Stomach (tissue), 4 donors: ENCODE results near the gene KDM4B.

Source experiments
- CTCF ChIP-seq, 7 experiments: fragments of 450-650 bp in 4 of 7; fragments of 200-600 bp in 3 of 7; sonication (generic) in 3 of 7; IDR thresholded peaks; one replicate each; pipeline ENCODE4 v1.5.1; 2016 to 2019; ENCODE audit warnings: antibody characterized with exemption in 7 of 7, control low read depth in 2 of 7, mild to moderate bottlenecking in 1 of 7
- POLR2A ChIP-seq, 4 donors: fragments of 450-650 bp; IDR thresholded peaks; one replicate each; pipeline ENCODE4 v1.6.1; 2016; ENCODE audit warnings: antibody characterized with exemption in 4 of 4, control low read depth in 2 of 4, mild to moderate bottlenecking in 1 of 4, moderate library complexity in 1 of 4

- TF ChIP-seq CTCF (IDR thresholded peaks at IDR 0.05): no peak
- TF ChIP-seq POLR2A (IDR thresholded peaks at IDR 0.05): no peak
Observed at GRCh38 chr19:4997297-4997696, 28.4 kb downstream of the KDM4B start.
